Measurements from ENCODE around the gene KIF6.

The KIF6 gene

GRCh38 chr6:39574991-39575390, 150.2 kb downstream of the KIF6 start:
- H3K27ac ChIP-seq = no peak overlapping the region
- DNase-seq = no peak
- no peak for TF ChIP-seq CTCF (IDR thresholded peaks at IDR 0.05; ENCODE audit: low read depth, low read length)
- no peaks in the 10 kb centered on the region for H3K27me3 ChIP-seq (ENCODE audit: insufficient read depth, low read depth, severe bottlenecking)
- H3K9me3 ChIP-seq (ENCODE audit: severe bottlenecking) = no peaks in the 10 kb centered on the region
- H3K4me3 ChIP-seq (ENCODE audit: low read depth, low read length) = no peak overlapping the region
- H3K36me3 ChIP-seq = no peaks in the 10 kb centered on the region

- Histone ChIP-seq H3K9me3 (ENCODE audit: severe bottlenecking) (no peaks in the 10 kb centered on the region), H3K4me3 (ENCODE audit: low read depth, low read length) (no peak overlapping the region), H3K27ac (no peak overlapping the region), H3K36me3 (no peaks in the 10 kb centered on the region), H3K27me3 (ENCODE audit: insufficient read depth, low read depth, severe bottlenecking) (no peaks in the 10 kb centered on the region)
- no peak for DNase-seq
- no peak for TF ChIP-seq CTCF (IDR thresholded peaks at IDR 0.05; ENCODE audit: low read depth, low read length)
These were observed 151.7 kb downstream of the KIF6 start for GRCh38 chr6:39573541-39573940.

- no peaks in the 10 kb centered on the region for H3K9me3 ChIP-seq (ENCODE audit: severe bottlenecking)
- H3K36me3 ChIP-seq = no peaks in the 10 kb centered on the region
- no peak for TF ChIP-seq CTCF (IDR thresholded peaks at IDR 0.05; ENCODE audit: low read depth, low read length)
- no peak for DNase-seq
- no peak overlapping the region for H3K4me3 ChIP-seq (ENCODE audit: low read depth, low read length)
- no peaks in the 10 kb centered on the region for H3K27me3 ChIP-seq (ENCODE audit: insufficient read depth, low read depth, severe bottlenecking)
- H3K27ac ChIP-seq = no peak overlapping the region
These were observed 152.4 kb downstream of the KIF6 start for GRCh38 chr6:39572661-39573340.

- TF ChIP-seq CTCF (IDR thresholded peaks at IDR 0.05; ENCODE audit: low read depth, low read length) = no peak
- Histone ChIP-seq H3K4me3 (ENCODE audit: low read depth, low read length) (no peak overlapping the region), H3K9me3 (ENCODE audit: severe bottlenecking) (no peaks in the 10 kb centered on the region), H3K27me3 (ENCODE audit: insufficient read depth, low read depth, severe bottlenecking) (no peaks in the 10 kb centered on the region), H3K36me3 (no peaks in the 10 kb centered on the region), H3K27ac (no peak overlapping the region)
- DNase-seq = no peak
These were observed 156.3 kb downstream of the KIF6 start for GRCh38 chr6:39568896-39569295.

GRCh38 chr6:39567091-39567490, 158.1 kb downstream of the KIF6 start:
- DNase-seq = no peak
- H3K9me3 ChIP-seq (ENCODE audit: severe bottlenecking) = no peaks in the 10 kb centered on the region
- H3K36me3 ChIP-seq = no peaks in the 10 kb centered on the region
- H3K27ac ChIP-seq = no peak overlapping the region
- no peak for TF ChIP-seq CTCF (IDR thresholded peaks at IDR 0.05; ENCODE audit: low read depth, low read length)
- H3K27me3 ChIP-seq (ENCODE audit: insufficient read depth, low read depth, severe bottlenecking) = no peaks in the 10 kb centered on the region
- H3K4me3 ChIP-seq (ENCODE audit: low read depth, low read length) = no peak overlapping the region

- Histone ChIP-seq H3K36me3 (no peaks in the 10 kb centered on the region), H3K27me3 (ENCODE audit: insufficient read depth, low read depth, severe bottlenecking) (no peaks in the 10 kb centered on the region), H3K27ac (no peak overlapping the region), H3K4me3 (ENCODE audit: low read depth, low read length) (no peak overlapping the region), H3K9me3 (ENCODE audit: severe bottlenecking) (no peaks in the 10 kb centered on the region)
- DNase-seq = no peak
- TF ChIP-seq CTCF (IDR thresholded peaks at IDR 0.05; ENCODE audit: low read depth, low read length) = no peak
These were observed 158.8 kb downstream of the KIF6 start for GRCh38 chr6:39566456-39566855.
